Measurements from ENCODE around the gene WDR37.

Gene WDR37

GRCh38 chr10:1162481-1163203 is 106.5 kb downstream of the WDR37 start:
- Mint-ChIP-seq H3K4me3 (no peak overlapping the region), H3K27me3 (ENCODE audit: low read depth) (peaks cover 19% of the 10 kb centered on the region), H3K4me1 (no peaks in the 10 kb centered on the region), H3K36me3 (ENCODE audit: low read depth) (no peaks in the 10 kb centered on the region), H3K27ac (no peak overlapping the region), H3K9me3 (no peaks in the 10 kb centered on the region)
- TF ChIP-seq CTCF (IDR thresholded peaks at IDR 0.05; ENCODE audit: unreplicated experiment in 3 of 3) = no peak

- Mint-ChIP-seq H3K4me3 (no peak overlapping the region), H3K27ac (no peak overlapping the region), H3K9me3 (no peaks in the 10 kb centered on the region), H3K36me3 (ENCODE audit: low read depth) (no peaks in the 10 kb centered on the region), H3K27me3 (ENCODE audit: low read depth) (peaks cover 15% of the 10 kb centered on the region), H3K4me1 (no peaks in the 10 kb centered on the region)
- TF ChIP-seq CTCF (IDR thresholded peaks at IDR 0.05; ENCODE audit: unreplicated experiment in 3 of 3) = no peak
Measured at GRCh38 chr10:1163204-1163660, 107.0 kb downstream of the WDR37 start.

- no peak overlapping the region for H3K27ac Mint-ChIP-seq
- H3K4me1 Mint-ChIP-seq = no peaks in the 10 kb centered on the region
- H3K9me3 Mint-ChIP-seq = no peaks in the 10 kb centered on the region
- TF ChIP-seq CTCF (IDR thresholded peaks at IDR 0.05; ENCODE audit: unreplicated experiment in 3 of 3) = no peak
- H3K4me3 Mint-ChIP-seq = no peak overlapping the region
- peaks cover 15% of the 10 kb centered on the region for H3K27me3 Mint-ChIP-seq (ENCODE audit: low read depth)
- no peaks in the 10 kb centered on the region for H3K36me3 Mint-ChIP-seq (ENCODE audit: low read depth)
Measured at GRCh38 chr10:1163831-1164230, 107.6 kb downstream of the WDR37 start.

- Mint-ChIP-seq H3K27ac (no peak overlapping the region), H3K9me3 (no peaks in the 10 kb centered on the region), H3K4me1 (peaks cover 5% of the 10 kb centered on the region), H3K36me3 (ENCODE audit: low read depth) (no peaks in the 10 kb centered on the region), H3K27me3 (ENCODE audit: low read depth) (peaks cover 20% of the 10 kb centered on the region), H3K4me3 (no peak overlapping the region)
- no peak for TF ChIP-seq CTCF (IDR thresholded peaks at IDR 0.05; ENCODE audit: unreplicated experiment in 3 of 3)
Measured at GRCh38 chr10:1166101-1166827, 110.1 kb downstream of the WDR37 start.

- no peaks in the 10 kb centered on the region for H3K36me3 Mint-ChIP-seq (ENCODE audit: low read depth)
Measured at GRCh38 chr10:1166828-1167275, 110.7 kb downstream of the WDR37 start.

More at GRCh38 chr10:1166828-1167275, 110.7 kb downstream of the WDR37 start:
- Mint-ChIP-seq H3K27me3 (ENCODE audit: low read depth) (peaks cover 24% of the 10 kb centered on the region), H3K27ac (no peak overlapping the region), H3K4me3 (no peak overlapping the region), H3K9me3 (no peaks in the 10 kb centered on the region), H3K4me1 (peaks cover 8% of the 10 kb centered on the region)
- TF ChIP-seq CTCF (IDR thresholded peaks at IDR 0.05; ENCODE audit: unreplicated experiment in 3 of 3) = no peak
